Measurements from ENCODE around the gene COX7A2.

The COX7A2 gene

GRCh38 chr6:75243333-75244062 lies at the start of gene COX7A2:
Gene COX7A2, minus strand, starts transcription at chr6:75243801. Its CDS starts 67 bp downstream, at chr6:75243734.
- DNase-seq (ENCODE audit: low read depth in 2 of 2), result peak; percentile 63 to 67

GRCh38 chr6:75292555-75292954 lies 49.0 kb upstream of the COX7A2 start:
- DNase-seq (ENCODE audit: low read depth in 2 of 2), result no peak

GRCh38 chr6:75291744-75292143 lies 48.1 kb upstream of the COX7A2 start:
- DNase-seq (ENCODE audit: low read depth in 2 of 2), result no peak

- DNase-seq (ENCODE audit: low read depth in 2 of 2), result no peak
Measured at GRCh38 chr6:75291331-75291730, 47.7 kb upstream of the COX7A2 start.

GRCh38 chr6:75290136-75290945 lies 46.7 kb upstream of the COX7A2 start:
- no peak for DNase-seq (ENCODE audit: low read depth in 2 of 2)

- no peak for DNase-seq (ENCODE audit: low read depth in 2 of 2)
Measured at GRCh38 chr6:75288023-75288422, 44.4 kb upstream of the COX7A2 start.

- DNase-seq (ENCODE audit: low read depth in 2 of 2), result no peak
Measured at GRCh38 chr6:75287424-75287823, 43.8 kb upstream of the COX7A2 start.

GRCh38 chr6:75286955-75287354 lies 43.4 kb upstream of the COX7A2 start:
- no peak for DNase-seq (ENCODE audit: low read depth in 2 of 2)

- DNase-seq (ENCODE audit: low read depth in 2 of 2), result no peak
Measured at GRCh38 chr6:75285283-75285639, 41.7 kb upstream of the COX7A2 start.

- DNase-seq (ENCODE audit: low read depth in 2 of 2), result peak; percentile 92 to 95
Measured at GRCh38 chr6:75284632-75285282, 41.2 kb upstream of the COX7A2 start, which contains the start of gene TMEM30A. Gene TMEM30A, minus strand, starts transcription at chr6:75284792. Its CDS starts 154 bp downstream, at chr6:75284638.

- DNase-seq (ENCODE audit: low read depth in 2 of 2), result peak in 1 of 2 donors; percentile 16
Measured at GRCh38 chr6:75283907-75284631, 40.5 kb upstream of the COX7A2 start.

GRCh38 chr6:75282706-75283105 lies 39.1 kb upstream of the COX7A2 start:
- no peak for DNase-seq (ENCODE audit: low read depth in 2 of 2)

- DNase-seq (ENCODE audit: low read depth in 2 of 2), result no peak
Measured at GRCh38 chr6:75281653-75282052, 38.1 kb upstream of the COX7A2 start.

GRCh38 chr6:75280131-75280855 lies 36.7 kb upstream of the COX7A2 start:
- DNase-seq (ENCODE audit: low read depth in 2 of 2), result no peak

- DNase-seq (ENCODE audit: low read depth in 2 of 2), result no peak
Measured at GRCh38 chr6:75279418-75279817, 35.8 kb upstream of the COX7A2 start.

- no peak for DNase-seq (ENCODE audit: low read depth in 2 of 2)
Measured at GRCh38 chr6:75278474-75279077, 35.0 kb upstream of the COX7A2 start.

GRCh38 chr6:75275067-75275466 lies 31.5 kb upstream of the COX7A2 start:
- no peak for DNase-seq (ENCODE audit: low read depth in 2 of 2)

- DNase-seq (ENCODE audit: low read depth in 2 of 2), result no peak
Measured at GRCh38 chr6:75273009-75273408, 29.4 kb upstream of the COX7A2 start.

- DNase-seq (ENCODE audit: low read depth in 2 of 2), result no peak
Measured at GRCh38 chr6:75272145-75272840, 28.7 kb upstream of the COX7A2 start.

- DNase-seq (ENCODE audit: low read depth in 2 of 2), result no peak
Measured at GRCh38 chr6:75268988-75269354, 25.4 kb upstream of the COX7A2 start.

Data from stimulated activated CD4-positive, alpha-beta T cell treated with anti-CD3 and anti-CD28 coated beads, Interleukin-1b, Interleukin-23, amount 100 ng/mL, for 4 hours (primary cell).